Measurements from ENCODE around the gene SLC9C1.

DNA sequence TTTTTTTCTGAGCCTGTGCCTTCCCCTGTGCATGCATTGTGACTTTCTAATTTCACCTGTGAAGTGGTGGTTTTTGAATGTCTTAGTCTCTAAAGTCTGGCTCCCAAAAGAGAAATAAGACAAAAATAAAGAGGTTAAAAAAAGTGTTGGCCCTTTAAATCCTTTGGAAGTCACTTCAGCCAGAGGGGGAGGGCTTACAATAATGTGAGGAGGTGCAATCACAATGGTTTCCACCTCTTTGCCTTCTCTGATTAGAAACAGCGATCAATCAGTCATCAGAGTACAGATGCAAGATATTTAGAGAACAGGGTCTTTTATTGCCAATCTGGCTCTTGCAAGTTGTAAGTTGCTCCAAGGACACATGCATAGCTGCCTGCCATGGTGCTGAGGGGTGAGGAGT lies 96.9 kb downstream of the SLC9C1 start:
- no peak for TF ChIP-seq TOX (CRISPR knock-in tag; IDR thresholded peaks at IDR 0.05; ENCODE audit: borderline replicate concordance)
- TF ChIP-seq, protein P1, sequence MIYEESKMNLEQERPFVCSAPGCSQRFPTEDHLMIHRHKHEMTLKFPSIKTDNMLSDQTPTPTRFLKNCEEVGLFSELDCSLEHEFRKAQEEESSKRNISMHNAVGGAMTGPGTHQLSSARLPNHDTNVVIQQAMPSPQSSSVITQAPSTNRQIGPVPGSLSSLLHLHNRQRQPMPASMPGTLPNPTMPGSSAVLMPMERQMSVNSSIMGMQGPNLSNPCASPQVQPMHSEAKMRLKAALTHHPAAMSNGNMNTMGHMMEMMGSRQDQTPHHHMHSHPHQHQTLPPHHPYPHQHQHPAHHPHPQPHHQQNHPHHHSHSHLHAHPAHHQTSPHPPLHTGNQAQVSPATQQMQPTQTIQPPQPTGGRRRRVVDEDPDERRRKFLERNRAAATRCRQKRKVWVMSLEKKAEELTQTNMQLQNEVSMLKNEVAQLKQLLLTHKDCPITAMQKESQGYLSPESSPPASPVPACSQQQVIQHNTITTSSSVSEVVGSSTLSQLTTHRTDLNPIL (CRISPR knock-in tag; IDR thresholded peaks at IDR 0.05; ENCODE audit: low read depth): no peak
- no peak for TF ChIP-seq RARB (CRISPR knock-in tag; IDR thresholded peaks at IDR 0.05)
- no peak for TF ChIP-seq ARNTL (CRISPR knock-in tag; IDR thresholded peaks at IDR 0.05; ENCODE audit: borderline replicate concordance, low read depth)
- TF ChIP-seq ZNF8 (CRISPR knock-in tag; IDR thresholded peaks at IDR 0.05): no peak
- TF ChIP-seq ESRRG (CRISPR knock-in tag; IDR thresholded peaks at IDR 0.05): no peak
- no peak for TF ChIP-seq ZFP30 (CRISPR knock-in tag; IDR thresholded peaks at IDR 0.05)
- no peak for TF ChIP-seq TCF4 (CRISPR knock-in tag; IDR thresholded peaks at IDR 0.05; ENCODE audit: borderline replicate concordance)

All from SK-N-SH treated with all-trans-retinoic acid at 6 μM for 48 hours (cell line).